ENCODE measurements around the gene PIK3C2B.

GRCh38 chr1:204480515-204480914 is 14.1 kb downstream of the PIK3C2B start:
- TF ChIP-seq CTCF (optimal IDR thresholded peaks at IDR 0.05 in 1 of 3, IDR thresholded peaks at IDR 0.05 in 1 of 3, conservative IDR thresholded peaks at IDR 0.05 in 1 of 3; ENCODE audit: extremely low read depth in 1 of 3, insufficient read depth in 2 of 3, low read length in 3 of 3) (no peak), EZH2 (IDR thresholded peaks at IDR 0.05; ENCODE audit: low read length) (no peak)

All from keratinocyte (primary cell).